Fibroblast of skin of left biceps (primary cell): ENCODE data around the gene ASXL2.
"Not testable (repeated sequence)": the region's sequence is repeated elsewhere in the genome, so short reads cannot be mapped to it uniquely, and the experiment has no call there.

ENCODE experiments used
- DNase-seq, 2 experiments: peaks; one replicate each; pipeline ENCODE4 v3.0.0-alpha.2; 2013; ENCODE audit warnings: low read depth in 2 of 2

The ASXL2 gene

DNA sequence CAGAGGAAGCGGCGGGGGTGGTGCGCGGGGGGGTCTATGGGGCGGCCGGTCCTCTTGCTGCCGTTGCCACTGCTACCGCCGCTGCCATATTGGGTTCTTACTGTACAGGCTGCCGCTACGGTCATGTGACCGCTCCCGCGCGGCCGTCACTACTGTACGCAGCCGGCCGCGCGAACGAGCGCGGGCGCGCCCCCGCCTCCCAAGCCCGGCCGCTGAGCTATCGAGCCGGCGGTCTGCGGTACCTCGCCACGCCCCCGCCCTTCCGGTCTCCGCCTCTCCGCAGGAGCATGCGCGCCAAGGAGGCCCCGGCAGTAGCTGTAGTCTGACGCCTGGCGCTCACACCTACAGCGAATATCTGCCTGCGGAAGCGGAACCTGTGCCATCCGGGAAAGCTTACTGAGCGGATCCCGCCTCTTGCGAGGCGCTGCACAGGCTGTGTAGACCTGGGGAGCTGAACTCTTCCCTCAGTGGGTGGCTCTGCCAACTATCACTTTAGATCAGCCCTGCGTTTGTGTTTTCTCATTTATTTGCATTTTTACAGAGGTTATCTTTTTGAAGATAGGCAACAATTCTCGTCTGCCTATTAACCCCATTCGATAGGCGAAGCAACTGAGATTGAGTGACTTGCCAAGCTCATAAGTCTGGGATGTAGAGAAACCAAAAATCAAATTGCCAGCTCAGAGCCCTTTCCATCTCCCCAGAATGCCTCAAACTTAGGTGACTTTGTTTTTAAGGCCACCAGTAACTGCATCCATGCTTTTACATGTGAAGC lies at the start of gene ASXL2:
ASXL2 (minus strand) TSS at position 127 of the 772 bp plus-strand sequence. CDS start 265 bp downstream, outside the sequence.
- DNase-seq, result peak; percentile 87 to 91

DNA sequence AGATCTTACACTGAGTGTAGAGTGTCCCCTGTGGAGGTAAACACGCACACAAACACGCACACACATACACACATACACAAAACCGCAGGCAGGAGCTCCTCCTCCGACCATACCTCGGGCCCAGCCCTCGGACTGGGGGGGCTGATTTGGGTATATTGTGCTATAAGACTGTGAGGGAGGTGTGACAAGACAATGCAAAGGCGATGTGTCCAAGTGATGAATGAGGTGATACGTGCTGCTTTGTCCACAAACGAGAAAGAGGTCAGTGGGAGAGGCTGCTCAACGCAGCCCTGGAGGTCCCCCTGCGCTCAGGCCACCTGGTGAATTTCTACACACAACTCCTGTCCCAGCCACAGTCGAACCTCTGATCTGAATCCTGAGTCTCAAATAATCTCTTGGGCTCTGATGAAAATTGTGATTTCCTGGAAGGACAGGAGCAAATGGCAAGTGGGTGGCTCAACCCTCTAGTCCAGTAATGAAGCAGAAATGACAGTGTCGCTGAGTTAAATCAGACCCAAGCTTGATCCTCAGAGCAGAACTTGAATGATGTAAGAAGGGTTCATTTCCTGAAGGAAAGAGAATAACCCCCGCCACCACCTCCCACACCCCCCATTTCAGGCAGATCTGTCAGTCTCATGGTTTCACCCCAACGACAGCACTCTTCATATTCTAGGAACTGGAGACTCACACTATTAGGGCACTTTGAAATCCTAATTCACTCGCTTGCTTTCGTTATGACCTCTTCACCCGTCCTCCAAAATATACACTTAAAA lies 48.9 kb upstream of the ASXL2 start:
- no peak for DNase-seq

GRCh38 chr2:25922501-25922900 lies 44.2 kb upstream of the ASXL2 start:
- no peak for DNase-seq

DNA sequence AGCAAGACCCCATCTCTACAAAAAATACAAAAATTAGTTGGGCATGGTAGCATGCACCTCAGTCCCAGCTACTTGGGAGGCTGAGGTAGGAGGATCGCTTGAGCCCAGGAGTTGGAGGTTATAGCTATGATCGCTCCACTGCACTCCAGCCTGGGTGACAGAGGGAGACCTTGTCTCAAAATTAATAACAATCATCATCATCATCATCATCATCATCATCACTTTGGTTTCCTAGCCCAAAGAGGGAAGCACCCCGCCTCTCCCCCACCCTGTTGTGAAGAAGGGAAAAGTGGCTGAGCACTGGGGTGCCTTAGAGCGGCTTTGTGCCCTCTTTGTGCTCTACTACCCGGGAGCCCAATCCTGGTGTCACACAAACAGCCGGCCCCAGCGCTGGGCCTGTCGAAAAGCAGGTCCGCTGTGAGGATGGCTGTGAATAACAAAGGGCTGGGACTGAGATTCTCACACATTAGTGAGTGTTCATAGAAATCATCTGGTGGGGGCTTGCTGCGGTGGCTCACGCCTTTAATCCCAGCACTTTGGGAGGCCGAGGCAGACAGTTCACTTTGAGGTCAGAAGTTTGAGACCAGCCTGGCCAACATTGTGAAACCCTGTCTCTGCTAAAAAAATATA lies 42.6 kb upstream of the ASXL2 start:
- no peak for DNase-seq

DNA sequence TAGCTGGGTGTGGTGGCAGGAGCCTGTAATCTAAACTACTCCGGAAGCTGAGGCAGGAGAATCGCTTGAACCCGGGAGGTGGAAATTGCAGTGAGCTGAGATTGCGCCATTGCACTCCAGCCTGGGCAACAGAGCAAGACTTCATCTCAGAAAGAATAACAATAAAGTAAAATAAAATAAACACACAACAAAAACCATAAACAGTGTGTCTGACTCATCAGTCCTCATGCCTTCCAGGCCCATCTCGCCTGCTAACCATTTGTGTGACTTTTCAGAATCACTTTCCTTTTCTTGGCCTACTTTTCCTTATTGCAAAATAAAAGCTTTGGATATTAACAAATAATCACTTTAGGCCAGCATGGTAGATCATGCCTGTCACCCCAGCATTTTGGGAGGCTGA lies 42.0 kb upstream of the ASXL2 start:
- no peak for DNase-seq

- DNase-seq, result no peak
Measured at GRCh38 chr2:25917832-25918231, 39.5 kb upstream of the ASXL2 start.

DNA sequence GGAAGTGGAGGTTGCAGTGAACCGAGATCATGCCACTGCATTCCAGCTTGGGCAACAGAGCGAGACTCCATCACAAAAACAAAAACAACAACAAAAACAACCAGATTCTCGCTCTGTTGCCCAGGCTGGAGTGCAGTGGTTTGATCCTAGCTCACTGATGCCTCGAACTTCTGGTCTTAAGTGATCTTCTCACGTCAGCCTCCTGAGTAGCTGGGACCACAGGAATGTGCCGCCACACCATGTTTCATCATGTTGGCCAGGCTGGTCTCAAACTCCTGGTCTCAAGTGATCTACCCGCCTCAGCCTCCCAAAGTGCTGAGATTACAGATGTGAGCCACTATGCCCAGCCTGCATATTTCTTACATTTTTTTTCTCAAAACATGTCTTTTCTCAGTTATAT lies 39.1 kb upstream of the ASXL2 start:
- DNase-seq, result not testable (repeated sequence)

DNA sequence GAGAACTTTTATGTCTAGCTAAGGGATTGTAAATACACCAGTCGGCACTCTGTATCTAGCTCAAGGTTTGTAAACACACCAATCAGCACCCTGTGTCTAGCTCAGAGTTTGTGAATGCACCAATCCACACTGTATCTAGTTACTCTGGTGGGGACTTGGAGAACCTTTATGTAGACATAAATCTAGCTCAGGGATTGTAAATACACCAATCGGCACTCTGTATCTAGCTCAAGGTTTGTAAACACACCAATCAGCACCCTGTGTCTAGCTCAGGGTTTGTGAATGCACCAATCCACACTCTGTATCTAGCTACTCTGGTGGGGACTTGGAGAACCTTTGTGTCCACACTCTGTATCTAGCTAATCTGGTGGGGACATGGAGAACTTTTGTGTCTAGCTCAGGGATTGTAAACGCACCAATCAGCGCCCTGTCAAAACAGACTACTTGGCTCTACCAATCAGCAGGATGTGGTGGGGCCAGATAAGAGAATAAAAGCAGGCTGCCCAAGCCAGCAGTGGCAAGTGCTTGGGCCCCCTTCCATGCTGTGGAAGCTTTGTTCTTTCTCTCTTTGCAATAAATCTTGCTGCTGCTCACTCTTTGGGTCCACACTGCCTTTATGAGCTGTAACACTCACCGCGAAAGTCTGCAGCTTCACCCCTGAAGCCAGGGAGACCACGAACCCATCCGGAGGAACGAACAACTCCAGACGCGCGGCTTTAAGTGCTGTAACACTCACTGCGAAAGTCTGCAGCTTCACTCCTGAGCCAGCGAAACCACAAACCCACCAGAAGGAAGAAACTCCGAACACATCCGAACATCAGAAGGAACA lies 37.9 kb upstream of the ASXL2 start:
- not testable (repeated sequence) for DNase-seq

GRCh38 chr2:25915411-25915810 lies 37.1 kb upstream of the ASXL2 start:
- not testable (repeated sequence) for DNase-seq

DNA sequence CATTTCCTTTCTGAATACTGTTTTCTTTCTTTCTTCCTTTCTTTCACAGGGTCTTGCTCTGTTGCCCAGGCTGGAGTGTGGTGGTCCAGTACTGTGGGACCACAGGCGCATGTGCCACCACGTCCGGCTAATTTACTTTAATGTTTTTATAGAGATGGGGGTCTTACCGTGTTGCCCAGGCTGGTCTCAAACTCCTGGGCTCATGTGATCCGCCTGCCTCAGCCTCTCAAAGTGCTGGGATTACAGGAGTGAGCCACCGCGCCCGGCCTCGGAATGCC lies 35.3 kb upstream of the ASXL2 start:
- DNase-seq, result not testable (repeated sequence)

DNA sequence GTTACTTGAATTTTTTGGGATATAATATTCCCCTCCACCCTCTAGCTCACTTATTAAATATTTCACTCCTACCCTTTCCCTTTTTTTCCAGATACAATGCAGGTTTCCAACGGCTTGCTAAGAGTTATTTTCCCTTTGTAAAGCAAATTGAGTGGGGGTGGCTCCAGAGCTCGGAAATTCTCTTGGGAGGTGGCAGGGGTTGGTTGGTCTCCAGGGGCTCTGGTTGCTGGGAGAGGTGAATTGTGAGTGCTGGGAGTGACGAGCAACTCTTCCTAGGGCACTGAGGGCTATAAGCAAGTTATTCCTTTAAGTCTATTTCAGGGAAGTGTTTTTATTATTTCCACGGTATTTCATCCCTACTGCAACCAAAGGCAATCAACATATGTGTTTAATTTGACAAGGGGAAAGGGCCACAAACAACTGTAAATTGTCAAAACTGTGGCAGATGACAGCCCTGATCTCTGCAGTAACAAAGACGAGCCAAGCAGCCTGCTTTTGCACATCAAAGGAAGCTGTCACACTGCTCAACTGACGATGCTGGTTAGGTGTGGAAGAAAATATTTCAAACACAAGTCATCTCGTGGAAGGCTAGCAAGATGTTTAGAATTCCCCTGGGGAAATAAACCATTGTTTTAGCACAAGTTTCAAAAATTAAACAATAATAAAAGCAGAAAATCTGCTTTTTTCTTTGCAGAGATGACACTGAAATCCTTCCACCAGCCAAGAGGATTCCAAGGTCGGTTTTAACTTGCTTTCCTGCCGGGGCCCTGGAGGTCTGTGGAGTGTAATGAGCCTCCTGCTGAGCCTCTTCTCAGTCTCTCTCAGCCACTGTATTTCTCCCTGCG lies 34.8 kb upstream of the ASXL2 start:
- peak in 1 of 2 experiments; percentile 17 for DNase-seq

- DNase-seq, result not testable (repeated sequence)
Measured at GRCh38 chr2:25909574-25909973, 31.3 kb upstream of the ASXL2 start.

GRCh38 chr2:25905126-25905525 lies 26.8 kb upstream of the ASXL2 start:
- no peak for DNase-seq

DNA sequence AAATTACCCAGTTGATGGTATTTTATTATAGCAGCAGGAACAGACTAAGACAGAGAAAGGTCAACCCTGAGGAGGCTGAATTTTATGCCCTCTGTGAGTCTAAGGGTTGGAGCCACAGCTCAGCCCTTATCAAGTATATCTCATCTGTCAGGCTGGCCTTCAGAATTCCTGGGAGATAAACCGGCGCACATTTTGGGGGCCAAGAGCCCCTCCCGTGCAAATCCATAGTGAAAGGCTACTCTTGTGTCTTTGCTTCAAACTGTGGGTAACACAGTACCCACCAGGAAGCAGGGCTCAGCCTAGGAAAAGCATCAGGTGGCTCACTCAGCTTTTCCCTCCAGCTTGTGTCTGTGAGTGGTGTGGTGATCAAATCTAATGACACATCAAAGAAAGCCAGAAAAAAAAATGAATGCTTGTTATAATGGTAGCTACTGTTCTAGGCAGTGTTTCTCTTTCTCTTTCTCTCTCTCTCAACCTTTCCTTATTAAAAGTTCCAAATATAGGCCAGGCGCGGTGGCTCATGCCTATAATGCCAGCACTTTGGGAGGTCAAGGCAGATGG lies 25.0 kb upstream of the ASXL2 start:
- no peak for DNase-seq

DNA sequence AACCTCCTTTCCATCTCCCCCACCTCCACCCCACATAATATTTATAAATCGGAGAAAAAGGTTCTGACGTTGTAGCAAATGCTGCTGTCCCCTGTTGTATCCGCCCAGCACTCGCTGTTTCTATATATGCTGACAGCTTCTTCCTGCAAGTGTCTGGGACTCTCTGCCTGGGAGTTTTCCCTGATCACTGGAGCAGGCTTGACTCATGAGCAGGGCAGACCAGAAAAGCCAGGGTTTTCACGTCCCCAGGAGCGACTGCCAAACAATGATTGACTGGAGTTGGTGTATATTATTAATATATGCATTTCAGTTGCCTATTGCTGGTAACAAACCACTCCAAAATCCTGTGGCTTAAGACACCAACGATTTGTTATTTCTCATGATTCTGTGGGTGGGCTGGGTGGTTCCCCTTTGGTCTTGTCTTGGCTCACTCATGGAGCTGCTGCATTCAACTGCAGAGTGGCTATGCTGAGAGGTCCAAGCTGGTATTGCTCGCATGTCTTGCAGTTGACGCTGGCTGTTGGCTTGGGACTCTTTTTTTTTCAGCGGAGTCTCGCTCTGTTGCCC lies 21.2 kb upstream of the ASXL2 start:
- DNase-seq, result no peak

DNA sequence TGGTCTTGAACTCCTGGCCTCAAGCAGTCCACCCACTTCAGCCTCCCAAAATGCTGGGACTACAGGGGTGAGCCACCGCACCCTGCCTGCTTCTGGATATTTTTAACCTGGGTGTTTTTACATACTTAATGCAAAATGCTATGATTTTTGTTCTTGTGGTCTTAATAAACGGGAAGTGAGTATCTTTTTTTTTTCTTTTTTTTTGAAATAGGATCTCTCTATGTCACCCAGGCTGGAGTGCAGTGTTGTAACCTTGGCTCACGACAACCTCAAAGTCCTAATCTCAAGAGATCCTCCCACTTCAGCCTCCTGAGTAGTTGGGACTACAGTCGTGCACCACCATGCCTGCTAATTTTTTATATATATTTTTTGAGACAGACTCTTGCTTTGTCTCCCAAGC lies 19.2 kb upstream of the ASXL2 start:
- no peak for DNase-seq

GRCh38 chr2:25896308-25896707 lies 18.0 kb upstream of the ASXL2 start:
- not testable (repeated sequence) for DNase-seq

- DNase-seq, result no peak
Measured at GRCh38 chr2:25895610-25896009, 17.3 kb upstream of the ASXL2 start.

DNA sequence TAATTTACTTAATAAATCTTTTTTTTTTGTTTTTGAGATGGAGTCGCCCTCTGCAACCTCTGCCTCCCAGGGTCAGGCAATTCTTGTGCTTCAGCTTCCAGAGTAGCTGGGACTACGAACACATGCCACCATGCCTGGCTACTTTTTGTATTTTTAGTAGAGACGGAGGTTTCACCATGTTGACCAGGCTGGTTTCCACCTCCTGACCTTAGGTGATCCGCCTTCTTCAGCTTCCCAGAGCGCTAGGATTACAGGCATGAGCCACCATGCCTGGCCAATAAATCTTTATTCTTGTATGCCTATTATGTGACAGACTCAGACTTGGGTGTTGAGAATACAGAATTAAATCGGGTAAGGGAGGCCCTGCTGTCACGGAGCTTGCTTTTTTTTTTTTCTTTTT lies 16.7 kb upstream of the ASXL2 start:
- no peak for DNase-seq

GRCh38 chr2:25894135-25894830 lies 16.0 kb upstream of the ASXL2 start:
- no peak for DNase-seq
